Calu3 (cell line): ENCODE results near the gene CHST8. TPM values are rescaled to one million over a fixed set of nuclear protein-coding genes. Genes with fewer than 3 reads are reported as not detected.

ENCODE experiments used
- BruUV-seq: library from RNA; stranded (reverse); fragments of 400-500 nt; replicated peaks from 2 replicates; lab custom pipeline; 2021; lab: Mats Ljungman, UMichigan
- CTCF ChIA-PET: fragments of 300-600 bp; sonication (Branson Sonifier 250); formaldehyde crosslinking; loops from one replicate; lab custom pipeline; 2022; ENCODE audit warnings: antibody characterized with exemption; lab: Charles Lee
- DNase-seq: peaks from one replicate; pipeline ENCODE4 v3.0.0; 2022
- H3K27ac Mint-ChIP-seq: one replicate; pipeline ENCODE4 v1.8.0; 2022; ENCODE audit warnings: mixed read lengths; ENCODE audit not compliant: unreplicated experiment
- H3K27me3 Mint-ChIP-seq: one replicate; pipeline ENCODE4 v1.8.0; 2022; ENCODE audit warnings: mixed read lengths; ENCODE audit not compliant: unreplicated experiment
- H3K36me3 Mint-ChIP-seq: one replicate; pipeline ENCODE4 v1.8.0; 2022; ENCODE audit warnings: mild to moderate bottlenecking, moderate library complexity, mixed read lengths; ENCODE audit not compliant: insufficient read depth, unreplicated experiment
- H3K4me1 Mint-ChIP-seq: one replicate; pipeline ENCODE4 v1.8.0; 2022; ENCODE audit warnings: mild to moderate bottlenecking, low read depth, mixed read lengths; ENCODE audit not compliant: unreplicated experiment
- H3K4me3 Mint-ChIP-seq: one replicate; pipeline ENCODE4 v1.8.0; 2022; ENCODE audit warnings: mild to moderate bottlenecking, low read depth, moderate library complexity, mixed read lengths; ENCODE audit not compliant: unreplicated experiment
- H3K9me3 Mint-ChIP-seq: one replicate; pipeline ENCODE4 v1.8.0; 2022; ENCODE audit warnings: low read depth, mixed read lengths; ENCODE audit not compliant: unreplicated experiment
- CTCF ChIP-seq: fragments of 200-600 bp; IDR thresholded peaks from one replicate; pipeline ENCODE4 v1.8.0; 2022; ENCODE audit warnings: antibody characterized with exemption; ENCODE audit not compliant: unreplicated experiment
- intact Hi-C: fragments of 100-400 bp; cut with micrococcal nuclease; formaldehyde crosslinking; loops from one replicate; pipeline ENCODE4 v1.10.0; 2022; ENCODE audit not compliant: unreplicated experiment
- total RNA-seq: library from RNA; stranded (reverse); gene quantifications from 2 replicates; pipeline ENCODE4 v1.2.3, GENCODE V29; 2022

Gene CHST8
- total RNA-seq, 1 experiment from 2014 or later = not detected

- no peaks in the 10 kb centered on the region for H3K4me1 Mint-ChIP-seq
- H3K4me3 Mint-ChIP-seq = no peak overlapping the region
- no peak for TF ChIP-seq CTCF
- DNase-seq = no peak
- intact Hi-C loops = no loop called here
- H3K36me3 Mint-ChIP-seq = no peaks in the 10 kb centered on the region
- peaks cover 93% of the 10 kb centered on the region for H3K27me3 Mint-ChIP-seq
- CTCF ChIA-PET = no interaction called here
- BruUV-seq = no TSS peak
- no peak overlapping the region for H3K27ac Mint-ChIP-seq
- no peaks in the 10 kb centered on the region for H3K9me3 Mint-ChIP-seq
These were observed 65.9 kb downstream of the CHST8 start for GRCh38 chr19:33687481-33688170.

- intact Hi-C loops = no loop called here
- no peaks in the 10 kb centered on the region for H3K36me3 Mint-ChIP-seq
- DNase-seq = no peak
- BruUV-seq = no TSS peak
- TF ChIP-seq CTCF = no peak
- no peak overlapping the region for H3K27ac Mint-ChIP-seq
- H3K9me3 Mint-ChIP-seq = no peaks in the 10 kb centered on the region
- no peaks in the 10 kb centered on the region for H3K4me1 Mint-ChIP-seq
- CTCF ChIA-PET = no interaction called here
- peaks cover 86% of the 10 kb centered on the region for H3K27me3 Mint-ChIP-seq
- H3K4me3 Mint-ChIP-seq = no peak overlapping the region
These were observed 66.6 kb downstream of the CHST8 start for GRCh38 chr19:33688171-33688992.

GRCh38 chr19:33689138-33689746 lies 67.5 kb downstream of the CHST8 start:
- no TSS peak for BruUV-seq
- no peak for DNase-seq
- Mint-ChIP-seq H3K27ac (no peak overlapping the region), H3K36me3 (no peaks in the 10 kb centered on the region), H3K4me3 (no peak overlapping the region), H3K9me3 (no peaks in the 10 kb centered on the region), H3K4me1 (no peaks in the 10 kb centered on the region), H3K27me3 (peaks cover 77% of the 10 kb centered on the region)
- TF ChIP-seq CTCF = no peak
- CTCF ChIA-PET = no interaction called here
- intact Hi-C loops = no loop called here

GRCh38 chr19:33689868-33690267 lies 68.1 kb downstream of the CHST8 start:
- CTCF ChIA-PET = no interaction called here
- DNase-seq = no peak
- BruUV-seq = no TSS peak
- Mint-ChIP-seq H3K4me3 (no peak overlapping the region), H3K27ac (no peak overlapping the region), H3K4me1 (no peaks in the 10 kb centered on the region), H3K9me3 (no peaks in the 10 kb centered on the region), H3K27me3 (peaks cover 71% of the 10 kb centered on the region), H3K36me3 (no peaks in the 10 kb centered on the region)
- TF ChIP-seq CTCF = no peak
- intact Hi-C loops = no loop called here
